ENCODE data around the gene PTPRJ.

DNA sequence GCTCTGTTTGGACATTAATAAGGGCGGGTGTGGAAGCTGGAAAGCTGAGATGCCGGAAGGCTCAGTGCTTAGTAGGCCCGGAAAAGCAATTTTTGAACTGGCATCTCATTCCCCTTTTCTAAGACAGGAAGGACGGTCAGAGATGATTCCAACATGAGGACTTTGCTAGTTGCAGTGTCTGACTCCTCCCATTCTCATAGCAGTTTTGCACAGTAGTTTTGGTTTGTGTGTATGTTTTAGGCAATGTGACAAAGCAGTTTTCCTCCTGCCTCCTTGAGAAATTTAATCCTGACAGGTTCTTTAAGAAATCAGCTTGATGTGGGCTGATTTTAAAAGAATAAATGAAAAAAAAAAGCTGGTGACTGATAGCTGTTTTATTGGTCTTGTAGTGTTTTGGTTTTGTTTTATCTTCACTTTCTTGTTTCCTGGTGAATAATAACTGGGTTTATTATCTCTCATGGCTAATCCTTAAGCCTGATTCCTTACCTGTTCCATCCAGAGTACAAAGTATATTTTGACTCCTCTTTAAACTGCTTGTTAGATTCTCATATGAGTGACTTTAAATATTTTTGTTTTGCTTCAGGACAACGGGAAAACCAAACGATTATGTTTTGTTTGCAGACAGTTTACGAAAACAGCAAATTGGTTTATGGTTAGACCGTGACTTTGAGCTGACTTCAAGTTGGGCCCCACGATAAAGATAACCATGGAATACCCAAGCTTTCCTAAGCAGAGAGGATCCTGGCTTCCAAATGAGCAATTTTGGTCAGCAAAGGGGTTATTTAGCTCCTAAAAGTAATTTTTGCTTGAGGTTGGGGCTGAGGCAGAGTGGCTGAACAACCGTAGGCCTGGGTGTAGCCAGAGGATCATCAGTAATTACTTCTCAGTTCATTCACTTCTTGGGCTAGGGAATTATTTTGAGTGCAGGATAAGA, 3.4 kb downstream of the PTPRJ start:
- TF ChIP-seq CTCF (IDR thresholded peaks at IDR 0.05; ENCODE audit: extremely low read depth in 1 of 2, insufficient read depth in 1 of 2, low read depth in 1 of 2, low read length in 2 of 2), result no peak
- TF ChIP-seq GATA2 (IDR thresholded peaks at IDR 0.05; ENCODE audit: insufficient read depth, insufficient read length, low read depth, low read length), result no peak
- TF ChIP-seq POLR2AphosphoS5 (IDR thresholded peaks at IDR 0.05; ENCODE audit: insufficient read depth, low read depth, low read length), result no peak
- TF ChIP-seq POLR2A (IDR thresholded peaks at IDR 0.05; ENCODE audit: low read depth, low read length), result no peak
- TF ChIP-seq EZH2 (IDR thresholded peaks at IDR 0.05; ENCODE audit: borderline replicate concordance, low read depth, low read length, severe bottlenecking), result no peak
- TF ChIP-seq FOS (IDR thresholded peaks at IDR 0.05; ENCODE audit: borderline replicate concordance, insufficient read depth, low read length), result no peak
- no peak for TF ChIP-seq MAX (IDR thresholded peaks at IDR 0.05; ENCODE audit: insufficient read depth, insufficient read length)
- no peak for TF ChIP-seq JUN (IDR thresholded peaks at IDR 0.05; ENCODE audit: borderline replicate concordance, insufficient read depth, insufficient read length, low read depth)
- TF ChIP-seq MYC (IDR thresholded peaks at IDR 0.05; ENCODE audit: low read depth, low read length), result no peak

Measured in endothelial cell of umbilical vein (primary cell).